Measurements from ENCODE around the gene FCER2. TPM values are rescaled to one million over a fixed set of nuclear protein-coding genes. Genes with fewer than 3 reads are reported as not detected.

FCER2 gene
- total RNA-seq, 1 experiment from 2014 or later, result not detected

DNA sequence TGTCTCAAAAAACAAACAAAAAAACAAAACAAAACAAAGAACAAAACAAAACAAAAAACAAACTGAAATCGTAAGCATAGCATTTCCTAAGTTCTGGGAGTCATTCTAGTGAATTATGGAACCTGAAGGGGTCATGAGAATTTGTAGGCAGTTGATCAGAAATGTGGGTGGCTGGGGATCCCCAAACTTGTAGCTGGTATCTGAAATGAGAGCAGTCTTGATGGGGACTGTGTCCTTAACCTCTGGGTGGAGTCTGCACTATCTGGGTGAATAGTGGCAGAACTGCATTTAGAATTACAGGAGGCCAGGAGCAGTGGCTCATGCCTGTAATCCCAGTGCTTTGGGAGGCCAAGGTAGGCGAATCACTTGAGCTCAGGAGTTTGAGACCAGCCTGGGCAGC, 23.9 kb upstream of the FCER2 start:
- Histone ChIP-seq H3K4me3 (ENCODE audit: insufficient read depth, low read depth, low read length) (no peak overlapping the region), H3K36me3 (replicated peaks; ENCODE audit: control insufficient read depth, insufficient read depth, low read length) (no peaks in the 10 kb centered on the region), H3K27me3 (ENCODE audit: control insufficient read depth, insufficient read depth, low read length) (peaks cover 23% of the 10 kb centered on the region)
- DNase-seq, result no peak

- Histone ChIP-seq H3K27me3 (ENCODE audit: control insufficient read depth, insufficient read depth, low read length) (no peaks in the 10 kb centered on the region), H3K4me3 (ENCODE audit: insufficient read depth, low read depth, low read length) (no peak overlapping the region), H3K36me3 (replicated peaks; ENCODE audit: control insufficient read depth, insufficient read depth, low read length) (no peaks in the 10 kb centered on the region)
- DNase-seq, result no peak
Measured at GRCh38 chr19:7722231-7722651, 20.3 kb upstream of the FCER2 start.

- DNase-seq, result no peak
- no peaks in the 10 kb centered on the region for H3K27me3 ChIP-seq (ENCODE audit: control insufficient read depth, insufficient read depth, low read length)
- no peak overlapping the region for H3K4me3 ChIP-seq (ENCODE audit: insufficient read depth, low read depth, low read length)
- H3K36me3 ChIP-seq (replicated peaks; ENCODE audit: control insufficient read depth, insufficient read depth, low read length), result no peaks in the 10 kb centered on the region
Measured at GRCh38 chr19:7720351-7720750, 18.4 kb upstream of the FCER2 start.

- Histone ChIP-seq H3K27me3 (ENCODE audit: control insufficient read depth, insufficient read depth, low read length) (no peaks in the 10 kb centered on the region), H3K36me3 (replicated peaks; ENCODE audit: control insufficient read depth, insufficient read depth, low read length) (no peaks in the 10 kb centered on the region), H3K4me3 (ENCODE audit: insufficient read depth, low read depth, low read length) (no peak overlapping the region)
- no peak for DNase-seq
Measured at GRCh38 chr19:7718668-7719067, 16.7 kb upstream of the FCER2 start.

GRCh38 chr19:7716762-7717161, 14.8 kb upstream of the FCER2 start:
- Histone ChIP-seq H3K36me3 (replicated peaks; ENCODE audit: control insufficient read depth, insufficient read depth, low read length) (no peaks in the 10 kb centered on the region), H3K27me3 (ENCODE audit: control insufficient read depth, insufficient read depth, low read length) (no peaks in the 10 kb centered on the region), H3K4me3 (ENCODE audit: insufficient read depth, low read depth, low read length) (no peak overlapping the region)
- no peak for DNase-seq

DNA sequence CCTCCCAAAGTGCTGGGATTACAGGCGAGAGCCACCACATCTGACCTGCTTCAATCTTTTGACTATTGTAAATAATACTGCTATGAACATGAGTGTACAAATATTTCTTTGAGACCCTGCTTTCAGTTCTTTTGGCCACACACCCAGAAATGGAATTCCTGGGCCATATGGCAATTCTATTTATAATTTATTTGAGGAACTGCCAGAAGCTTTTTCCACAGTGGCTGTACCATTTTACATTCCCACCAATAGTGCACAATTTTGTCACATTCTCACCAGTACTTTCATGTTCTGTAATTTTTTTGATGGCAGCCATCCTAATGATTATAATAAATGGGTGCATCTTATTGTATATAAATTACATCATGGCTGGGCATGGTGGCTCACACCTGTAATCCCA, 13.7 kb upstream of the FCER2 start:
- DNase-seq, result no peak
- no peaks in the 10 kb centered on the region for H3K27me3 ChIP-seq (ENCODE audit: control insufficient read depth, insufficient read depth, low read length)
- H3K4me3 ChIP-seq (ENCODE audit: insufficient read depth, low read depth, low read length), result no peak overlapping the region
- H3K36me3 ChIP-seq (replicated peaks; ENCODE audit: control insufficient read depth, insufficient read depth, low read length), result no peaks in the 10 kb centered on the region

- no peaks in the 10 kb centered on the region for H3K36me3 ChIP-seq (replicated peaks; ENCODE audit: control insufficient read depth, insufficient read depth, low read length)
- no peak for DNase-seq
- H3K27me3 ChIP-seq (ENCODE audit: control insufficient read depth, insufficient read depth, low read length), result no peaks in the 10 kb centered on the region
- no peak overlapping the region for H3K4me3 ChIP-seq (ENCODE audit: insufficient read depth, low read depth, low read length)
Measured at GRCh38 chr19:7710616-7711015, 8.7 kb upstream of the FCER2 start.

DNA sequence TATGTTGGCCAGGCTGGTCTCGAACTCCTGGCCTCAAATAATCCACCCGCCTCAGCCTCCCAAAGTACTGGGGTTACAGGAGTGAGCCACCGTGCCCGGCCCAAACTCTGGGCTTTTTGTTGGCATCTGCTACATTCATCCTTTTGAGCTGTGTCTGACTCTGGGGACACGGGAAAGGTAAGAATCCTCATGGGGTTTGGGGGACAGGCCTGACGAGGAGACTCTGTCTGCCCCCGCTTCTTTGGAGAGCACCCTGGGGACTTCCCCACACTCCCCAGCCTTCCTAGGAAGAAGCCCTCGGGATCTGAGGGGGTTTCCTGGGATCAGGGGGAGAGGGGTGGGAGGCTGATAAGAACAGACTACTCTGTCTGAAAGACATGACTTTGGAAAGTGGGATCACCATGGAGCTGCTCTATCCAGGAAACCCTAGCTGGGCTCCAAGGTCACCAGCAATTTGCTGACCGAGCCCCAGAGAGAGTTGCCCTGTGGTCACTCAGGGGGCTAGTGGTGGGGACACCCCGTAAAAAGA, 8.1 kb upstream of the FCER2 start:
- no peak overlapping the region for H3K4me3 ChIP-seq (ENCODE audit: insufficient read depth, low read depth, low read length)
- DNase-seq, result no peak

DNA sequence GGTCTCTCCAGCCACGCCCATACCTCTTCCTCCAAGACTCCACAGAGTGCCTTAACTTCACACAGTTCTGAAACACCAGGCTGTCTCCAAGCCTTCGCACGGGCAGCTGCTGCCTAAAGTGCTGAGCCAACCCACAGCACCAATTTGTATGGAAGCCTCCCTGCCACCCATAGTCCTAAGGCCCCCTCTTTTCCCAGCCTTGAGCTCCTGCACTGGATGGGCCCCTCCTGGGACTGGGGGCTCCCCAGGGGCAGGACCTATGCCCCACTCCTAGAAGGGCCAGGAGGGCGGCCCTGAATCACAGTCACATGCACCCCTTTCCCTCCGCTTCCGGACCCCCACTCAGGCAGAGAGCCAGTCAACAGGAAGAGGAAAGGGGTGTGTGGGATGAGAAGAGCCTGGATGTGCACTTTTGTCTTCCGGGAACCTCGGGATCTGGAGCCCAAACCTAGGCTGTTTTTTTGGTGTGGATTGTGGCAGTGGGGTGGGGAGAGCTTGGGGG, 5.1 kb upstream of the FCER2 start:
- no peaks in the 10 kb centered on the region for H3K36me3 ChIP-seq (replicated peaks; ENCODE audit: control insufficient read depth, insufficient read depth, low read length)
- no peak overlapping the region for H3K4me3 ChIP-seq (ENCODE audit: insufficient read depth, low read depth, low read length)
- no peaks in the 10 kb centered on the region for H3K27me3 ChIP-seq (ENCODE audit: control insufficient read depth, insufficient read depth, low read length)
- peak; percentile 43 for DNase-seq

More for the DNA sequence above, 8.1 kb upstream of the FCER2 start:
- H3K27me3 ChIP-seq (ENCODE audit: control insufficient read depth, insufficient read depth, low read length), result no peaks in the 10 kb centered on the region
- H3K36me3 ChIP-seq (replicated peaks; ENCODE audit: control insufficient read depth, insufficient read depth, low read length), result no peaks in the 10 kb centered on the region

DNA sequence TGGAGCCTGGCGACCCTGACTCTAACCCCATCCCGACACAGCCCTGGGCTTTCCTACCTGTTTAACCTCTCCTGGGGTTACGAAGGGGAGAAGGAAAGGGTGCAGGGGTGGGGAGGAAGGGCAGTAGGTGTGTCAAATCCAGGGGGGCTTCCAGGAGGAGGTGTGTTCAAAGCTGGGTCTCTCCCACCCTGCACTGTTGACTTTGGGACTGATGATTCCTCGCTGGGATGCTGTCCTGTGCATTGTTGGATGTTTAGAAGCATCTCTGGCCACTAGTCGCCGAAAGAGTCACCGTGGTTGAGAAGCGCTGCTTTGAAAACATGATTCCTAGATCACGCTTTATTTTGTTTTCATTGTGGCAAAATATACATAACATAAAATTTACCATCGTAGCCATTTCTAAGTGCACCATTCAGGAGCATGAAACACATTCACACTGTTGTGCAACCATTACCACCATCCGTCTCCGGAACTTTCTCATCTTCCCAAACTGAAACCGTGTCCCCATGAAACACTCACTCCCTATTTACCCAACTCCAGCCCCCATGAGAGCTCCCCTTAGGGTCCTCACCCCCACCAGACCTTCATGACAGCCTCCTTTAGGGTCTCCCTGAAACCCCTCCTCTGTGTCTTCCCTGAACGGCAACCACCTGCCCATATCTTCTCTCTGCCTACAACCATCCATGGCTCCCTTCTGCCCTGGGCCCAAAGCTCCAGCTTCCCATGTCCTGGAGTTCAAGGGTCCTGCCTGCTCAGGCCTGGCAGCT, 4.4 kb upstream of the FCER2 start:
- no peak for DNase-seq
- H3K27me3 ChIP-seq (ENCODE audit: control insufficient read depth, insufficient read depth, low read length), result no peaks in the 10 kb centered on the region
- no peak overlapping the region for H3K4me3 ChIP-seq (ENCODE audit: insufficient read depth, low read depth, low read length)
- H3K36me3 ChIP-seq (replicated peaks; ENCODE audit: control insufficient read depth, insufficient read depth, low read length), result no peaks in the 10 kb centered on the region

- DNase-seq, result peak; percentile 31
- no peaks in the 10 kb centered on the region; the same call in 1 of the 2 replicates for H3K27me3 ChIP-seq (ENCODE audit: control insufficient read depth, insufficient read depth, low read length)
- H3K36me3 ChIP-seq (replicated peaks; ENCODE audit: control insufficient read depth, insufficient read depth, low read length), result no peaks in the 10 kb centered on the region
- no peak overlapping the region for H3K4me3 ChIP-seq (ENCODE audit: insufficient read depth, low read depth, low read length)
Measured at GRCh38 chr19:7705387-7706187, 3.7 kb upstream of the FCER2 start.

GRCh38 chr19:7704280-7705060, 2.5 kb upstream of the FCER2 start:
- Histone ChIP-seq H3K36me3 (replicated peaks; ENCODE audit: control insufficient read depth, insufficient read depth, low read length) (no peaks in the 10 kb centered on the region), H3K4me3 (ENCODE audit: insufficient read depth, low read depth, low read length) (no peak overlapping the region), H3K27me3 (ENCODE audit: control insufficient read depth, insufficient read depth, low read length) (no peaks in the 10 kb centered on the region; the same call in 1 of the 2 replicates)
- DNase-seq, result peak; percentile 17

DNA sequence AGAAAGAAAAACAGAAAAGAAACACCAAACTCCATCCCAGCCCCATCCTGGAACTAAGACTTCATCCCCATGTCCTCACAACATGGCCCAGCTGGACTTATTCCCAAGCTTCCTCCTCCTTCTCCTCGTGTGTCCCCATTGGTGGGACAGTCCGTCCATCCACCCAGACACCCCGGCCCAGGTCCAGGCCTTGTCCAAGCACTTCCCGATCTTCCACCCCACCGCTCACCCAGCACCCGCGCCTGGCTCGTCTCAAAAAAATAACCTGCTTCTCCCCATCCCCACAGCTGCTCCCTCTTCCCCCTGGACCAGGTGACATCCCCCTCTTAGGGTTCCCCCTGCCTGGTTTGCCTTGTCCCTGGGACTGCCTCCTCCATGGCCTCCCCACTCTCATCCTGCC, 1.4 kb upstream of the FCER2 start:
- peak; percentile 57 for DNase-seq
- Histone ChIP-seq H3K4me3 (ENCODE audit: insufficient read depth, low read depth, low read length) (no peak overlapping the region), H3K36me3 (replicated peaks; ENCODE audit: control insufficient read depth, insufficient read depth, low read length) (no peaks in the 10 kb centered on the region), H3K27me3 (ENCODE audit: control insufficient read depth, insufficient read depth, low read length) (peaks cover 2% of the 10 kb centered on the region)

DNA sequence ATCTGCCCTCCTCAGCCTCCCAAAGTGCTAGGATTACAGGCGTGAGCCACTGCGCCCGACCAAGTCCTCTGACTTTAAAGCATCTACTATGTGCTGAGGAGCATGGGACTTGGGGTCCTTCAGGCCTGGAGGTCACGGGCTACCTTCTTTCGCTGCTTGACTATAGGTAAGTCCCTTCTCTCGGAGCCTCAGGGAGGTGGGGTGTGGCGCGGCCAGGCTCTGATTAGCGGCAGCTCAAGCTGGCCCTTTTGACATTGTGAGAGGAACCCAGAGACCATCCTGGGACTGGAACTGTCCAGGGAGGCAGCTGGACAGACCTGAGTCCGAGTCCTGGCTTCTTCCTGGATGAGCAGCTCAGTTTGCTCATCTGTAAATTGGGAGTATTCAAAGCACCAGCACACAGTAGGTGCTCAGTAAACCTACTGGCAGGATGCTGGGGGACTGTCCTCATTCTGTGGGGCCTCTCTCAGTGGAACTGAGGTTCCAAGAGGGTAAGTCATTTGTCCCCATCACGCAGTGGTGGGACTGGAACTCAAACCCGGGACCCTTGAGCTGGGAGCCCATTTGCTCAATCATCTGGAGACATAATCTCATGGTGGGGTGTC, 780 bp downstream of the FCER2 start:
- DNase-seq, result peak; percentile 7
- no peaks in the 10 kb centered on the region for H3K36me3 ChIP-seq (replicated peaks; ENCODE audit: control insufficient read depth, insufficient read depth, low read length)
- peaks cover 4% of the 10 kb centered on the region for H3K27me3 ChIP-seq (ENCODE audit: control insufficient read depth, insufficient read depth, low read length)
- H3K4me3 ChIP-seq (ENCODE audit: insufficient read depth, low read depth, low read length), result no peak overlapping the region

All from H7 (cell line).